K562 (cell line): ENCODE results near the gene IDH1. TPM values are rescaled to one million over a fixed set of nuclear protein-coding genes. Genes with fewer than 3 reads are reported as not detected.
A peak's percentile ranks its signal among the peaks of the same experiment; 100 is the strongest.

Source experiments
- ATAC-seq: fragments of 200-7000 bp; cut with Tn5 transposase; 3 replicates; pipeline ENCODE4 v1.9.1; 2020; ENCODE audit warnings: moderate library complexity
- BruUV-seq: library from RNA; stranded (reverse); fragments of 400-500 nt; replicated peaks from 2 replicates; lab custom pipeline; 2021; lab: Mats Ljungman, UMichigan
- CTCF ChIA-PET: fragments of 300-600 bp; formaldehyde crosslinking; extraction: SDS; loops from one replicate; lab custom pipeline; 2021; ENCODE audit warnings: low intra/inter-chr PET ratio; lab: Yijun Ruan, JAX
- POLR2A ChIA-PET: fragments of 300-600, 350-650 bp; sonication (Branson Sonifier 250); formaldehyde crosslinking; extraction: SDS; loops from one replicate; lab custom pipeline; 2021; ENCODE audit warnings: antibody characterized with exemption, inconsistent platforms; lab: Yijun Ruan, JAX
- DNase-seq, 4 experiments: peaks; one replicate each; pipeline versions ENCODE4 v3.0.0 to v3.0.0-alpha.2; 2011 to 2018; ENCODE audit warnings: low spot score in 3 of 4, mixed read lengths in 3 of 4; ENCODE audit errors: extremely low read depth in 1 of 4
- FAIRE-seq: peaks from 2 replicates; lab custom pipeline; 2011; peaks lifted over from hg19 to GRCh38; lab: Jason Lieb, UNC
- H2AFZ ChIP-seq: 2 replicates; pipeline ENCODE4 v1.6.0; 2011; ENCODE audit warnings: low read depth, low read length, control low read depth, inconsistent platforms
- H3K27ac ChIP-seq: fragments of 200-600 bp; 3 replicates; pipeline ENCODE4 v1.8.0; 2011; ENCODE audit warnings: low read depth, mild to moderate bottlenecking, control low read depth, inconsistent platforms, low read length, moderate library complexity, mixed read lengths; ENCODE audit errors: extremely low read depth
- H3K27me3 ChIP-seq, 2 experiments: fragments of 300-600 bp in 1 of 2; 2 replicates in 1 of 2; 3 replicates in 1 of 2; pipeline versions ENCODE4 v1.6.0 to v1.8.0; 2011; ENCODE audit warnings: inconsistent platforms in 2 of 2, low read length in 2 of 2, mild to moderate bottlenecking in 1 of 2, mixed read lengths in 1 of 2, moderate library complexity in 1 of 2; ENCODE audit not compliant: control insufficient read depth in 2 of 2, insufficient read depth in 2 of 2
- H3K36me3 ChIP-seq: fragments of 300-600 bp; 3 replicates; pipeline ENCODE4 v1.8.0; 2011; ENCODE audit warnings: mild to moderate bottlenecking, low read length, inconsistent platforms; ENCODE audit not compliant: control insufficient read depth, insufficient read depth
- H3K4me1 ChIP-seq, 2 experiments: fragments of 200-600 bp in 1 of 2; replicated peaks in 1 of 2; 2 replicates in 1 of 2; 3 replicates in 1 of 2; pipeline versions ENCODE4 v1.5.1 to v1.8.0; 2011; ENCODE audit warnings: inconsistent platforms in 2 of 2, low read length in 2 of 2, mild to moderate bottlenecking in 1 of 2, mixed read lengths in 1 of 2, moderate library complexity in 1 of 2; ENCODE audit not compliant: control insufficient read depth in 2 of 2, insufficient read depth in 2 of 2
- H3K4me2 ChIP-seq: 2 replicates; pipeline ENCODE4 v1.6.1; 2011; ENCODE audit warnings: low read length, control low read depth, inconsistent platforms, mixed read lengths; ENCODE audit not compliant: insufficient read depth
- H3K4me3 ChIP-seq: fragments of 200-600 bp; sonication (generic), shearing (Covaris generic); 2 replicates; pipeline ENCODE4 v1.5.1; 2016; ENCODE audit warnings: control low read depth, inconsistent platforms
- H3K79me2 ChIP-seq: fragments of 200-600 bp; 3 replicates; pipeline ENCODE4 v1.8.0; 2011; ENCODE audit warnings: low read length, inconsistent platforms; ENCODE audit not compliant: control insufficient read depth, insufficient read depth
- H3K9ac ChIP-seq, 2 experiments: 2 replicates each; pipeline versions ENCODE4 v1.6.0 to v1.6.1; 2011; ENCODE audit warnings: low read depth in 2 of 2, low read length in 2 of 2, control low read depth in 1 of 2, inconsistent platforms in 1 of 2, mild to moderate bottlenecking in 1 of 2, mixed read lengths in 1 of 2; ENCODE audit not compliant: insufficient read depth in 1 of 2
- H3K9me1 ChIP-seq: one replicate; pipeline ENCODE4 v1.6.0; 2011; ENCODE audit warnings: inconsistent platforms, mild to moderate bottlenecking, low read length, moderate library complexity; ENCODE audit not compliant: control insufficient read depth, insufficient read depth
- H3K9me3 ChIP-seq: replicated peaks from 2 replicates; pipeline ENCODE4 v1.5.1; 2011; ENCODE audit warnings: low read depth, low read length, inconsistent platforms; ENCODE audit not compliant: control insufficient read depth, insufficient read depth
- H4K20me1 ChIP-seq: replicated peaks from 2 replicates; pipeline ENCODE4 v1.6.1; 2011; ENCODE audit warnings: low read length, inconsistent platforms, mixed read lengths; ENCODE audit not compliant: control insufficient read depth, insufficient read depth
- CBX2 ChIP-seq: fragments of 200-600 bp; sonication (generic); IDR thresholded peaks from one replicate; pipeline ENCODE4 v1.6.1; 2012; ENCODE audit warnings: mild to moderate bottlenecking, low read length, inconsistent platforms; ENCODE audit not compliant: insufficient read depth, poor library complexity, severe bottlenecking
- GMEB1 ChIP-seq: fragments of 250-450 bp; sonication (Bioruptor Pico); IDR thresholded peaks from 2 replicates; pipeline ENCODE4 v1.4.0; 2020; ENCODE audit warnings: mild to moderate bottlenecking
- HOMEZ ChIP-seq: fragments of 250-450 bp; sonication (Bioruptor Pico); IDR thresholded peaks from 2 replicates; pipeline ENCODE4 v1.4.0; 2020; ENCODE audit warnings: mild to moderate bottlenecking, moderate library complexity
- MIER1 ChIP-seq: fragments of 450-650 bp; IDR thresholded peaks from 2 replicates; pipeline ENCODE4 v1.6.1; 2016; ENCODE audit warnings: antibody characterized with exemption, mild to moderate bottlenecking, low read depth
- RBFOX2 ChIP-seq: fragments of 200-400 bp; formaldehyde crosslinking; IDR thresholded peaks from 2 replicates; pipeline ENCODE4 v1.6.1; 2017; ENCODE audit warnings: low read depth, mild to moderate bottlenecking, low read length, moderate library complexity
- ZNF449 ChIP-seq: fragments of 250-450 bp; sonication (Bioruptor Pico); IDR thresholded peaks from 2 replicates; pipeline ENCODE4 v1.8.0; 2022; ENCODE audit warnings: moderate library complexity, mild to moderate bottlenecking, inconsistent platforms
- WGBS: fragments of 100-300 bp; shearing (Covaris generic); methylation state at CpG from one replicate; pipeline ENCODE4 v1.1.6; 2016; ENCODE audit warnings: low coverage, mixed read lengths; ENCODE audit not compliant: insufficient coverage; ENCODE audit errors: missing lambda C conversion rate; 5-methylcytosine and 5-hydroxymethylcytosine counted together
- in situ Hi-C: fragments of 300-500 bp; cut with MboI; formaldehyde crosslinking; loops from 4 replicates; pipeline ENCODE4 v1.15.0; 2018; ENCODE audit warnings: inconsistent platforms, mixed read lengths
- intact Hi-C: fragments of 100-400 bp; cut with micrococcal nuclease; formaldehyde crosslinking; loops from 2 replicates; pipeline ENCODE4 v1.14.2; 2022
- polyA plus RNA-seq, 8 experiments: library from polyadenylated mRNA; depleted of rRNA in 4 of 8; stranded (reverse) in 5 of 8; unstranded in 3 of 8; fragments of >200 nt; fragmentation: Nextera tagmentation in 2 of 8; fragmentation: Illumina TruSeq in 1 of 8; extraction: Ambion mirVana in 2 of 8; extraction: Trizol in 1 of 8; gene quantifications; 2 replicates each; pipeline versions ENCODE4 v1.2.1 to v1.2.3, GENCODE V29; 2011 to 2014; ENCODE audit warnings: inconsistent platforms in 1 of 8, missing spikeins in 1 of 8
- total RNA-seq, 7 experiments: library from RNA; depleted of rRNA in 6 of 7; stranded (reverse); fragments of >200 nt in 6 of 7; fragmentation: Illumina TruSeq in 2 of 7; extraction: Trizol in 2 of 7; gene quantifications; 2 replicates each; pipeline versions ENCODE4 v1.2.1 to v1.2.3, GENCODE V29; 2011 to 2021; ENCODE audit warnings: low replicate concordance in 1 of 7
- TF ChIP-seq, protein P1 (sequence below), 2 experiments: fragments of 150-350 bp in 1 of 2; IDR thresholded peaks; 2 replicates each; pipeline ENCODE4 v1.6.1; 2012 to 2016; ENCODE audit warnings: low read depth in 2 of 2, low read length in 2 of 2, mild to moderate bottlenecking in 1 of 2, moderate library complexity in 1 of 2
- TF ChIP-seq, protein P2 (sequence below), 2 experiments: fragments of 450-650 bp in 1 of 2; IDR thresholded peaks; 2 replicates each; pipeline ENCODE4 v1.6.1; 2011 to 2017; ENCODE audit warnings: low read depth in 2 of 2, antibody characterized with exemption in 1 of 2, borderline replicate concordance in 1 of 2, low read length in 1 of 2, mild to moderate bottlenecking in 1 of 2, mixed read lengths in 1 of 2; ENCODE audit not compliant: control insufficient read depth in 1 of 2

IDH1 gene
- total and polyA plus RNA-seq, 9 of the 15 experiments (the other 6 are each of a cell fraction or from before 2014, with no cell fraction given): 61.9 to 194 (median 101) TPM

GRCh38 chr2:208240619-208241209 lies 14.2 kb downstream of the IDH1 start:
- ChIA-PET POLR2A (interaction anchor here (0.9 to 1.5 kb wide), 4 partner anchors 11 to 69 kb away, joined by 3 to 6 read pairs (median 4); no protein-coding TSS in a partner anchor), CTCF (no interaction called here)
- DNase-seq (no peak), FAIRE-seq (no peak), ATAC-seq (no peak)
- Histone ChIP-seq H3K36me3 (peaks cover 72% of the 10 kb centered on the region; the same call in 2 of the 3 replicates), H3K4me3 (no peak overlapping the region), H3K9me1 (no peaks in the 10 kb centered on the region), H3K79me2 (no peaks in the 10 kb centered on the region), H3K4me2 (no peak overlapping the region), H3K27ac (no peak overlapping the region), H3K9ac (no peak overlapping the region), H2AFZ (no peak overlapping the region), H4K20me1 (no peaks in the 10 kb centered on the region), H3K27me3 (no peaks in the 10 kb centered on the region), H3K9me3 (no peaks in the 10 kb centered on the region), H3K4me1 (no peaks in the 10 kb centered on the region; a peak in 1 of 5 replicates)
- 96% methylated on average over 3 of the region's 3 CpGs for WGBS
- in situ Hi-C loops: no loop called here
- intact Hi-C loops: no loop called here
- no TSS peak for BruUV-seq
- TF ChIP-seq MIER1: no peak
- no peak for TF ChIP-seq CBX2
- no peak for TF ChIP-seq ZNF449 (CRISPR knock-in tag)
- TF ChIP-seq GMEB1 (CRISPR knock-in tag): no peak
- TF ChIP-seq, protein P1, sequence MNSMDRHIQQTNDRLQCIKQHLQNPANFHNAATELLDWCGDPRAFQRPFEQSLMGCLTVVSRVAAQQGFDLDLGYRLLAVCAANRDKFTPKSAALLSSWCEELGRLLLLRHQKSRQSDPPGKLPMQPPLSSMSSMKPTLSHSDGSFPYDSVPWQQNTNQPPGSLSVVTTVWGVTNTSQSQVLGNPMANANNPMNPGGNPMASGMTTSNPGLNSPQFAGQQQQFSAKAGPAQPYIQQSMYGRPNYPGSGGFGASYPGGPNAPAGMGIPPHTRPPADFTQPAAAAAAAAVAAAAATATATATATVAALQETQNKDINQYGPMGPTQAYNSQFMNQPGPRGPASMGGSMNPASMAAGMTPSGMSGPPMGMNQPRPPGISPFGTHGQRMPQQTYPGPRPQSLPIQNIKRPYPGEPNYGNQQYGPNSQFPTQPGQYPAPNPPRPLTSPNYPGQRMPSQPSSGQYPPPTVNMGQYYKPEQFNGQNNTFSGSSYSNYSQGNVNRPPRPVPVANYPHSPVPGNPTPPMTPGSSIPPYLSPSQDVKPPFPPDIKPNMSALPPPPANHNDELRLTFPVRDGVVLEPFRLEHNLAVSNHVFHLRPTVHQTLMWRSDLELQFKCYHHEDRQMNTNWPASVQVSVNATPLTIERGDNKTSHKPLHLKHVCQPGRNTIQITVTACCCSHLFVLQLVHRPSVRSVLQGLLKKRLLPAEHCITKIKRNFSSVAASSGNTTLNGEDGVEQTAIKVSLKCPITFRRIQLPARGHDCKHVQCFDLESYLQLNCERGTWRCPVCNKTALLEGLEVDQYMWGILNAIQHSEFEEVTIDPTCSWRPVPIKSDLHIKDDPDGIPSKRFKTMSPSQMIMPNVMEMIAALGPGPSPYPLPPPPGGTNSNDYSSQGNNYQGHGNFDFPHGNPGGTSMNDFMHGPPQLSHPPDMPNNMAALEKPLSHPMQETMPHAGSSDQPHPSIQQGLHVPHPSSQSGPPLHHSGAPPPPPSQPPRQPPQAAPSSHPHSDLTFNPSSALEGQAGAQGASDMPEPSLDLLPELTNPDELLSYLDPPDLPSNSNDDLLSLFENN (IDR thresholded peaks at IDR 0.05; ENCODE audit: low read depth in 2 of 2, low read length in 2 of 2): no peak
- no peak for TF ChIP-seq HOMEZ (CRISPR knock-in tag)
- 0 out of 2 replicates have a peak, but pooled peaks have one; percentile 20 for TF ChIP-seq RBFOX2
- TF ChIP-seq, protein P2, sequence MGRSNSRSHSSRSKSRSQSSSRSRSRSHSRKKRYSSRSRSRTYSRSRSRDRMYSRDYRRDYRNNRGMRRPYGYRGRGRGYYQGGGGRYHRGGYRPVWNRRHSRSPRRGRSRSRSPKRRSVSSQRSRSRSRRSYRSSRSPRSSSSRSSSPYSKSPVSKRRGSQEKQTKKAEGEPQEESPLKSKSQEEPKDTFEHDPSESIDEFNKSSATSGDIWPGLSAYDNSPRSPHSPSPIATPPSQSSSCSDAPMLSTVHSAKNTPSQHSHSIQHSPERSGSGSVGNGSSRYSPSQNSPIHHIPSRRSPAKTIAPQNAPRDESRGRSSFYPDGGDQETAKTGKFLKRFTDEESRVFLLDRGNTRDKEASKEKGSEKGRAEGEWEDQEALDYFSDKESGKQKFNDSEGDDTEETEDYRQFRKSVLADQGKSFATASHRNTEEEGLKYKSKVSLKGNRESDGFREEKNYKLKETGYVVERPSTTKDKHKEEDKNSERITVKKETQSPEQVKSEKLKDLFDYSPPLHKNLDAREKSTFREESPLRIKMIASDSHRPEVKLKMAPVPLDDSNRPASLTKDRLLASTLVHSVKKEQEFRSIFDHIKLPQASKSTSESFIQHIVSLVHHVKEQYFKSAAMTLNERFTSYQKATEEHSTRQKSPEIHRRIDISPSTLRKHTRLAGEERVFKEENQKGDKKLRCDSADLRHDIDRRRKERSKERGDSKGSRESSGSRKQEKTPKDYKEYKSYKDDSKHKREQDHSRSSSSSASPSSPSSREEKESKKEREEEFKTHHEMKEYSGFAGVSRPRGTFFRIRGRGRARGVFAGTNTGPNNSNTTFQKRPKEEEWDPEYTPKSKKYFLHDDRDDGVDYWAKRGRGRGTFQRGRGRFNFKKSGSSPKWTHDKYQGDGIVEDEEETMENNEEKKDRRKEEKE (IDR thresholded peaks at IDR 0.05; ENCODE audit: borderline replicate concordance in 1 of 2, control insufficient read depth in 1 of 2, low read depth in 2 of 2, low read length in 1 of 2): no peak
